HG02852 (cell line): ENCODE data around the gene NOS1.
"Not testable (repeated sequence)": the region's sequence is repeated elsewhere in the genome, so short reads cannot be mapped to it uniquely, and the experiment has no call there.

Experiments used
- ATAC-seq: cut with Tn5 transposase; IDR thresholded peaks from one replicate; pipeline ENCODE4 v1.9.1; 2021; ENCODE audit warnings: mild to moderate bottlenecking, moderate library complexity; ENCODE audit not compliant: unreplicated experiment

Gene NOS1

DNA sequence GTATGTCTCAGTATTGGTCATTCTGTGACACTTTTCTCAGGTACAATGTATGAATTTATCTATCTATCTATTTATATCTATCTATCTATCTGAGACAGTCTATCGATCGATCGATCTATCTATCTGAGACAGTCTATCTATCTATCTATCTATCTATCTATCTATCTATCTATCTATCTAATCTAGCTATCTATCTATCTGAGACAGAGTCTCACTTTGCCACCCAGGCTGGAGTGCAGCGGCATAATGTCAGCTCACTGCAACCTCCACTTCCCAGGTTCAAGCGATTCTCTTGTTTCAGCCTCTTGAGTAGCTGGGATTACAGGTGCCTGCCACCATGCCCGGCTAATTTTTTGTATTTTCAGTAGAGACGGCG is 180.0 kb downstream of the NOS1 start:
- ATAC-seq = not testable (repeated sequence)

DNA sequence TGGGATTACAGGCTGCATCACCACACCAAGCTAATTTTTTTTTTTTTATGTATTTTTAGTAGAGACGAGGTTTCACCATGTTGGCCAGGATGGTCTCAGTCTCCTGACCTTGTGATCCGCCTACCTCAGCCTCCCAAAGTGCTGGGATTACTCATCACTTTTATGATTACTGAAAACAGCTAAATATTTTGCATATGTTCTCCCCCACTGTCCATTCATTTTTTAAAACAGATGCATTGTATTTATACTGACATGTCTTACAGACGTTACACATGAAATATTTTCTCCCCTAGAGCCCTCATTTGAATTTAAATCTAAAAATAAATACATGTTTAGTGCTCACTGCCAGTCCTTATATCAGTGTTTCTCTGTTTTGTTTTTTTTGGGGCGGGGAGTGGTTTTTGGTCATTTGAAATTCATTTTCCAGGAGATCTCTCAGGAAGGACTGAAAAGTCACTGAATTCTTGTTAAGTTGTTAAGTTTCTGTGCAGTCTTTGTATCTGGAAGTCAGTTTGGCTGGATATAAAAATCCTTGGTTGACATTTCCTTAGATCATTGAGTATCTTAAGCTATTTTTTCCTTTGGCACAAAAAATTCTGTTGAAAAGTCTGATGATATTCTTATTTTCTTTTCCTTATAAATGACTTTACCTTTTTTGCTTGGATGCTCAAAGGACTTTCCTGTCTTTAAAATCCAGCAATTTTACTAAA is 180.5 kb downstream of the NOS1 start:
- ATAC-seq = no peak

DNA sequence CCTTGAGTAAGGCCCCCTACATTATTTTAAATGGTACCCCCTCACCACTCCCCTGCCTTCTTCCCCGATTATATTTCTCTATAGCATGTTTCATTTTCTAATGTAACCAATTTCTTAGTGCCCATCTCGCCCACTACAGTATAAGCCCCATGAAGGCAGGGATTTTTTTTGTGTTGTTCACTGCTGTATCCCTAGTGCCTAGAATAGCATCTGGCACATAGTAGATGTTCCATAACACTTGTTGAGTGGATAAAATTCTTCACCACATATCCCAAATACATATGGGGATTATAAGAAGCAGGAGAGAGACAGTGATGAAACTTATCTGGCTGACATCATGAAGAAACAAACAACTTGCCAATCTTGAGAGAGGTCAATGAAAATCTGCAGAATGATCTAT is 182.7 kb downstream of the NOS1 start:
- ATAC-seq = no peak

DNA sequence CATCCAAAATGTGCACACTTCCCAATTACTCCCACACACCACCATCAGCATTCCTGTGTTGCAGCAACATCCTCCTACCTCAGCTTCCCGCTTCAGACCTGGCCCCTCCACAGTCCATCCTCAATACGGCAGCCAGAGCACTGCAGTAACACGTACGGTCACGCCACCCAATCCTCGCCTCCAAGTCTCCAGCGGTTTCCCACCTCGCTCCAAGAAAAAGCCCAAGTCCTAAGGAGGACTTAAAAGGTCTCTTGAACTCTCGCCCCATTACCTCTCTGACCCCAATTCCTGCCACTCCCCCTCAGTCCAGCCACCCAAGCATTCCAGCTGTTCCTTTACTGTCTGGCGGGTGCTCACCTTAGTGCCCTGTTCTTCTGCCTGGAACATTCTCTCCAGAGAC is 183.1 kb downstream of the NOS1 start:
- ATAC-seq = no peak

DNA sequence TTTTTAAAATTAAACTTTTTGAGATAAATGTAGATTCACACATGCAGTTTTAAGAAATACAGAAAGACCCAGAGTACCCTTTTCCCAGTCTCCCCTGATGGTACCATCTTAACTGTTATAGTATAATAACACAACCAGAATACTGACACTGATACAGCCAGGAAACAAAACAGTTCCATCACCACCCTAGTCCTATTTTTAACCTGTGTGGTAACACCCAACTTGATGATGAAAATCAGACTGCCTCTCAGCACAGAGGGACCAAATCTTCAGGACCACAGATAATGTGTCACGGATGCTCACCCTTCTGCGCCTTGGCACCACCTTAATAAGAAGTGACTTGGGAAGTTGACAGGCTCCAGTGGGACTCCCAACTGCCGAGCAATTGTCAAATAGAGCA is 189.3 kb downstream of the NOS1 start:
- ATAC-seq = no peak

DNA sequence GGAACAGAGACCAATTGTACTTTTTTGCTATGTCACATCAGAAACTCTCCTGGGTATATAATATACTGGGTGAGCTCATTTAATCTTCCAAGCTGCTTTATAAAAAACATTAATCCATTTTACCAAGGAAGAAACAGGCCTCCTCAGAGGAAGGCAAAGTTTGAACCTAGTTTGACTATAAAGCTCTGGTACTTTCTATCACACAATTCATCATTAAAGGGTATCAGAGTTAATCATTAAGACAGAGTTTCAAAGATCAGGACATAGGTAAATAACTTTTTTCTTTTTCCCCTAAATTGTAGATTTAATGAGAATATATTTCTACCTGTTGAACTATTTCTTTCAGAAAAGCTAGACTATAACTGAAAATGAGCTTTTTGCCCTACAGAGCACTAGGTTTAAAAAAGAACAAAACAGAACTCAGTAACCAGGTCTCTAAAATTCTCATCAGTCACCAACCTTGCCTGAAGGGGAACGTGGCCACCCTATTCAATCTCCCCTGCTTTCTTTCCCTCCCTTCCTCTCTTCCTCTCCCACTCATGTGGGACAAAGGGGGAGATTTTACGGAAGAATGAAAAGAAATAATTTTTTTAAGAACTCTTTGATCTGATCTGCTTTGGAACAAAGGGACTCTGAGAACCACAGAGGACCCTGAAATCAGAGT is 189.8 kb downstream of the NOS1 start:
- no peak for ATAC-seq

DNA sequence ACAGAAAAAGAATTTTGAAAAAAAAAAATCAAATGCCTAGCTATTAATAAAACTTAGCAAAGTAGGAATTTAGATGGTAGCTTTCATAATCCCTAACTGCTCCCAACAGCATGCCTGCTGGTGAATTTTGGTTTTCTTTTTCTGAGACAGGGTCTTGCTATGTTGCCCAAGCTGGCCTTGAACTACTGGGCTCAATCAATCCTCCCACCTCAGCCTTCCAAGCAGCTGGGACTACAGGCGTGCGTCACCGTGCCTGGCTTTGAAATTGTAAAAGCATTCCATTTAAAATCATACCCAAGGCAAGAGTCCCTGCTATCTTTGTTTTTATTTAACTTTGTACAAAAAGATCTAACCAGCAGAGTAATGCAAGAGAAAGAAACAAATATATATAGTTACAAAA is 191.9 kb downstream of the NOS1 start:
- no peak for ATAC-seq

DNA sequence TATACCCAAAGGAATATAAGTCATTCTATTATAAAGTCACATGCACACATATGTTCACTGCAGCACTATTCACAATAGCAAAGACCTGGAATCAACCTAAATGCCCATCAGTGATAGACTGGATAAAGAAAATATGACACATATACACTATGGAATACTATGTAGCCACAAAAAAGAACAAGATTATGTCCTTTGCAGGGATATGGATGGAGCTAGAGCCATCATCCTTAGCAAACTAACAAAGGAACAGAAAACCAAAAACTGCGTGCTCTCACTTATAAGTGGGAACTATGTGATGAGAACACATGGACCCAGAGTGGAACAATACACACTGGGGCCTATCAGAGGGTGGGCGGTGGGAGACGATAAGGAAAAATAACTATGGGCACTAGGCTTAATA is 192.4 kb downstream of the NOS1 start:
- no peak for ATAC-seq

DNA sequence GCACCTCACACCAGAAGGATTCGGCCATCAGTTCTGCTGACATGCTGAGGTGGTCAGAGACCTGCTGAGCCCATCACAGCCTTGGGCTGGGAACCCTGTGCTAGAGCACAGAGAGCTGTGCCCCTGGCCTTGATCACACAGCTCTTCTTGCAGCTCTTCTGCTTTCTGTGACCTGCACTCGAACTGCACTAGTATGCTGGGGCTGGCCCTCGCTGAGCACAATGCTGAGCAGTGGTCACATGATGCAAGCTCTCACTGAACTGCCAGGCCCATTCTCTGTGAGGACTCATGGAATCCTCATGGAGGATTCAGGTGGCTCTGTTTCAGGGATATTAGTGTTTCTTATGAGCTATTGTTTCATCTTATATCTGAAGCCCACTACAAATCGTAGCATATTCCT is 193.7 kb downstream of the NOS1 start:
- ATAC-seq = no peak

DNA sequence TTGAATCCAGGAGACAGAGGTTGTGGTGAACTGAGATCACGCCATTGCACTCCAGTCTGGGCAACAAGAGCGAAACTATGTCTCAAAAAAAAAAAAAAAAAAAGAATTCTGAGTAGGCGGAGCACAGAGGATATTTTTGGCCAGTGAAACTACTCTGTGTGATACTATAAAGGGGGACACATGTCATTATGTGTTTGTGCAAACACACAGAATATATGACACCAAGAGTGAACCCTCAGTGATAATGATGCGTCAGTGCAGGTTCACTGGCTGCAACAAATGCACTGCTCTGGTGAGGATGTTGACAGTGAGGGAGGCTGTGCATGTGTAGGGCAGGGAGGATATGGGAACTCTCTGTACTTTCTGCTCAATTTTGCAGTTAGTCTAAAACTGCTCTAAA is 195.3 kb downstream of the NOS1 start:
- no peak for ATAC-seq

DNA sequence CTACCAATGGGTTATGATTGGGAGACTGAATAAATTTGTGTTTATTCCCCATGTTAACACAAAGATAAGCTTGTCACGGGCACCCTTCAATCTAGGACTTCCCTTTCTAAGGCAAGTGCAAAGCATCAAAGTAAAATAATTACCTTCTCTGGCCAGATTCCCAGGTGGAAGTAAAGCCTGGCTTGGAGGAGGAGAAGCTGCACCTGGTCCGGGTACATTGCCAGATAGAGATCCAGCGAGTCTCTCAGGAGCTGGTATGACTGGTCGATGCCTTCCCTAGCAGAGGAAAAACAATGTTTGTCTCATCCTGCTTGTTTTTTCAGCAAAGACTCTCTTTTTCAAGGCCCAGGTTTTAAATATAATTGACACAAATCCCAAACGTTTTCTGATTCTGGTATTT is 196.1 kb downstream of the NOS1 start:
- ATAC-seq = no peak

DNA sequence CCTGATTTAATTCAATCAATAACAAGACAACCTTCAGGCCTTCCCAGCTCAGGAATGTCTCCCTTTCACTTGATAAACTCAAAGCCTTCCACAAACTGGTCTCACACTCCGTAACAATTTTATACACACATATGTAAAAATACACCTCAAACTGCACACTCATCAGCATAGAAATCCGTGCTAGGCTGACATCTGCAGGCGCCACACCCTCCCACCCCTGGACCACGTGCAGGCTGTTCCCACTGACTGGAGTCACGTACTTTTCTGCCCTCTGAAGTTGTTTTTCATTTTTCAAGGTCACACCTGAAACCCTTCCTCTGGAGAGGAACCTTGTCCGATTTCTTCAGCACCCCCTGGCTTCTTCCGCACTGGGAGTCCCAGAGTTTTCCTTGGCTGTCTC is 198.8 kb downstream of the NOS1 start:
- ATAC-seq = no peak

DNA sequence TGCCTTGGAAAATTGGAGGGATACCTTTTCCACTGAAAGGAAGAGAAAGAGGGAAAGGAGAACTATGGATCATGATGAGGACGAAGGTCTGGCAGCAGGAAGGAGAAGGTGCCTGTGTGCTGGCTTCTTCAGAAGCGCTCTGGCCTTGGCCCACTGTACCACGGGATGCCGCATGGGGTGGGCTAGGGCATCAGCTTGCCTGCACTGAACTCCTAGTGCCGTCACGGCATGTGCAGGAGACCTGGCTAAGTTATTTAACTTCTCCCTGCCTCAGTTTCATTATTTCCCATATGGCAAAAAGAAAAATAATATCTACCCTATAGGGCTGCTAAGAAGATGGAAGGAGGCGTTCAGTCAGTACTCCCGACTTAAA is 199.3 kb downstream of the NOS1 start:
- no peak for ATAC-seq

DNA sequence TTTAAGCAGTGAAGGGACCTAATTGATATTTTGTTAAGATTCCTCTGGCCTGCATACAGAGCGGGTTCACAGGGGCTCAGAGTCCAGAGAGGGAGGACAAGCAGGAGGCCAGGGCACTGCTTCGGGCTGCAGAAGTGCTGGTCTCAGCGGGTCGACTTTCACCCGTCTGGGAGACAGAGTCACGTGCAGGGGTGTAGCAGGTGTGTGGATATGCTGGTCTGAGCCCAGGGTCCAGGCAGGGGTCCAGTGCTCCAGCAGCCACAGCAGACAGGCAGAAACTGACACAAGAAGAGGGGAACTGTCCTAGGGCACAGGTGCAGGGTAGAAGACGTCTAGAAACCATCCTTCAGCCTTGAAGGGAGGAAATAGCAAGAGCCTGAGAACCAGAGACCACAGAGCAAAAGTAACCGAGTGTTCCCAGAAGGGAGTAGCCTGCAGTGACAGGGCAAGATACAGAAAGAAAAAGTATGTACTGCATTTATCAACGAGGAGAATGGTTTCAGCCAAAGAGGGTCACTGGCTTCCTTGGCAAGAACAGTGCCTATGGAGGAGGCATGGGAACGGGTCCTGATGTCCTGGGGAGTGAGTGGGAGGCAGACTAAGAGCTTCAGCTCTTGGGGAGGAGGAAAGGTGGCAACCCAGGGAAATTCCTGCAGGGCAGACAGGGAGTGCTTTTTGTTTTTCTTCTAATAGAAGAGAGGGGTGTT is 199.8 kb downstream of the NOS1 start:
- no peak for ATAC-seq

DNA sequence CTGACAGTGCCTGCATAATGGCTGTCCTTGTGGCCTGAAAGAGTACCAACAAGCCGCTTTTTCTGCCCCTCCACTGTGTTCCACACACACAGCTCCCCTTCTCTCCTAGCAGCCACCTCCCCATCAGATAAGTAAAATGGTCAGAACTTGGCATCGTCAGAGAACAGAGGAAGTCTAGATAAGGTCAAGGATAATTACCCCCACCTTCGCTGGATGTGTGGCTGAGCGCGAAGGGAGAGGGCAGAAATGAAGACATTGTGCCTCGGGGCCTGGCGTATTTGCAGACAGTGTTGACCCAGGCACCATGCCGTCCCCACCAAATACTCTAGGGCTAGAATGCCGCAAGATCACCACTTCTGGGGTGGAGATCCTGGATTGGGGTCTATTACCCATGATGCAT is 201.8 kb downstream of the NOS1 start:
- no peak for ATAC-seq

DNA sequence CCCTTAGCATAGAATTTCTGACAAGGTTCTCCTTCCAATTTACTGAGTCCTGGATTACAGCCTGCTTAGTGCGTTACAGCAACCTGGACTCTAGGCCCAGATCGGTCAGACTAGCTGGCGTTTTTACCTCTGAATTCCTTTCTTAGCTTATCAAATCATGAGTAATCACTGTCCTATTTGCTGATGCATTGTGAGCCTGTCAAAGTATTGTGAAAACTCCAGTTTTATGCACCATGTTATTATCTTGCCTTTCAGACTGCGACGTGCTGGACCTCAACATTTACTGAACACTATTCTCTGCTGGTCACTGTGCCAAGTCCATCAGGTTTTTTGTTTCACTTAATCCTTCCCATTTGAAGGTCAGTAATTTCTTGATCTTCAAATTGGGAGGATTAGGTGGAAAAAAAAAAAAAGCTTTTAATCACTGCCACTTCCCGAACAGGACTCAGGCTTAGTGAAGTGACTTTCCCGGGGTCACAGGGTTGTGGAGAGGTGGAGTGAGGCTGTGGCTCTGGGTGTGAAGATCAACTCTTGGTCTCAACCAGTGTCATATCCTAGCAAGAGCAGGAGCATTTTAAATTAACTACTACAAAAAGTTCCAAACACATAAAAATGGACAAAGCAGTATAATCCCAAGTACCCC is 202.4 kb downstream of the NOS1 start:
- no peak for ATAC-seq
